Measurements from ENCODE around the gene CAV2. TPM values are rescaled to one million over a fixed set of nuclear protein-coding genes. Genes with fewer than 3 reads are reported as not detected.

CAV2 gene
- total RNA-seq, 1 experiment from 2014 or later: 199 TPM

Other genes starting within 250 kb of the CAV2 start
- gene CAV1, start 25.3 kb downstream of the CAV2 start, total RNA-seq (2014; rRNA removed; shearing (Covaris generic); ENCODE audit: low replicate concordance): 141 and 160 TPM in 2 replicates
- gene MET, start 172.5 kb downstream of the CAV2 start, total RNA-seq (2014; rRNA removed; shearing (Covaris generic); ENCODE audit: low replicate concordance): 254 and 324 TPM in 2 replicates